ENCODE data around the gene CTIF.

Gene CTIF

DNA sequence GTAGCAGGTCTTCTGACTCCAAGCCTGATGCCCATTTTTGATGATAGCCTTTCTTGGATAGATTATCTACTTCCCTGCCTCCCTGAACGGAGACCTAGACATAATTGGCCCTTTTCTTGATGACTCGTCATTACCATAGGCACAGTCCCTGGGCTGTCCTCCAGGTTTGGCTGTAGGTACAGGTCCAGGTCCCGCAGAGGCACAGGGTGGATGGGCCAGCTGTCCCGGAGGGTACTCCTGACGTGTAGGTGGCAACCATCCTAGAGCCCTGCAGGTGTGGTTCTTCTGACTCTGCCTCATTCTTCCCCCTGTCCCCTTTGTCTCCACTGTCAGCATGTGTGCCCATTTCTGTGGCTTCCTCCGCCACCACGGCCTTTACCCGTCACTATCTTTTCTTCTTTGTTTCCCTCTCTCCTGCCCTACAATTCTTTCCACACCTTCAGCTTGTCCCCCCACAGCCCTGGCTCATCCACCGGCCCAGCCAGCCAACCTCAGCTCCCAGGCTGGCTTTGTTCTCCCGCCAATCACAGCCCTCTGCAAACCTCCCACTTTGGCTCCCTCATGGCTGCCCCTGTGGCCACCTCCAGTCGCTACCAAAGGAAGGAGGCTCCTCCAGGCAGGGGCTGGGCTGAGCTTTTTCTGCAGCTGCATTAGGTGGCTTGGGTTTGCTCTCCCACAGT, 309.1 kb downstream of the CTIF start:
- Histone ChIP-seq H3K4me1 (ENCODE audit: control insufficient read depth, insufficient read depth, low read length, poor library complexity, severe bottlenecking) (peaks cover 16% of the 10 kb centered on the region), H3K27me3 (replicated peaks; ENCODE audit: control insufficient read depth, insufficient read depth, low read length, poor library complexity, severe bottlenecking) (no peaks in the 10 kb centered on the region), H3K4me3 (ENCODE audit: insufficient read depth, low read depth, low read length, poor library complexity, severe bottlenecking) (no peak overlapping the region), H3K36me3 (ENCODE audit: control insufficient read depth, insufficient read depth, low read length) (no peaks in the 10 kb centered on the region), H3K27ac (ENCODE audit: insufficient read depth, low read length, poor library complexity, severe bottlenecking) (no peak overlapping the region), H3K9me3 (ENCODE audit: control insufficient read depth, low read length) (no peaks in the 10 kb centered on the region)
- no peak for DNase-seq

DNA sequence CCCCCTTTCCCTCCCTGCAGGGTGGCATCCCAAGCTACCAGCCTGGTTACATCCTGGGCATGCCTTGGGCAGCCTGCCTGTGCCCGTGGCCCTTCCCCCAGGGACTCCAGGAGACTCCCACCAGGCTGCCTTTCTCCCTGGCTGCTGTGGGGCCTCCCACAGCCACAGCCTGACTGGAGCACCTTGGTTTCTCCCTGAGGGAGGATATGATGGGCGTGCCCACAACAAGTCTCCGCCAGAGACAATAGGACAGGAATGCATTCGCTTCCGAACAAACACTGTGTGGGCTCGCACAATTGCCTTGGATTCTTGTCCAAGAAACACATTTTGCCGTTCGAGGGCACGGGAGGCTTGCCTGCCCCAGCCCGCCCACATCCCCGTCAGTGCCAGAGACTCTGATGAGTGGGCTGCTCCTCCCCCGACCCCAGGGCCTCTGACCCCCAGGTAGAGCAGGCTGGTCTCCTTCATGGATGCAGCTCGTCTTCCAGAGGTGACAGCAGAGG, 309.9 kb downstream of the CTIF start:
- Histone ChIP-seq H3K36me3 (ENCODE audit: control insufficient read depth, insufficient read depth, low read length) (no peaks in the 10 kb centered on the region), H3K4me1 (ENCODE audit: control insufficient read depth, insufficient read depth, low read length, poor library complexity, severe bottlenecking) (peaks cover 9% of the 10 kb centered on the region), H3K9me3 (ENCODE audit: control insufficient read depth, low read length) (no peaks in the 10 kb centered on the region), H3K27ac (ENCODE audit: insufficient read depth, low read length, poor library complexity, severe bottlenecking) (no peak overlapping the region), H3K4me3 (ENCODE audit: insufficient read depth, low read depth, low read length, poor library complexity, severe bottlenecking) (no peak overlapping the region), H3K27me3 (replicated peaks; ENCODE audit: control insufficient read depth, insufficient read depth, low read length, poor library complexity, severe bottlenecking) (no peaks in the 10 kb centered on the region)
- no peak for DNase-seq

DNA sequence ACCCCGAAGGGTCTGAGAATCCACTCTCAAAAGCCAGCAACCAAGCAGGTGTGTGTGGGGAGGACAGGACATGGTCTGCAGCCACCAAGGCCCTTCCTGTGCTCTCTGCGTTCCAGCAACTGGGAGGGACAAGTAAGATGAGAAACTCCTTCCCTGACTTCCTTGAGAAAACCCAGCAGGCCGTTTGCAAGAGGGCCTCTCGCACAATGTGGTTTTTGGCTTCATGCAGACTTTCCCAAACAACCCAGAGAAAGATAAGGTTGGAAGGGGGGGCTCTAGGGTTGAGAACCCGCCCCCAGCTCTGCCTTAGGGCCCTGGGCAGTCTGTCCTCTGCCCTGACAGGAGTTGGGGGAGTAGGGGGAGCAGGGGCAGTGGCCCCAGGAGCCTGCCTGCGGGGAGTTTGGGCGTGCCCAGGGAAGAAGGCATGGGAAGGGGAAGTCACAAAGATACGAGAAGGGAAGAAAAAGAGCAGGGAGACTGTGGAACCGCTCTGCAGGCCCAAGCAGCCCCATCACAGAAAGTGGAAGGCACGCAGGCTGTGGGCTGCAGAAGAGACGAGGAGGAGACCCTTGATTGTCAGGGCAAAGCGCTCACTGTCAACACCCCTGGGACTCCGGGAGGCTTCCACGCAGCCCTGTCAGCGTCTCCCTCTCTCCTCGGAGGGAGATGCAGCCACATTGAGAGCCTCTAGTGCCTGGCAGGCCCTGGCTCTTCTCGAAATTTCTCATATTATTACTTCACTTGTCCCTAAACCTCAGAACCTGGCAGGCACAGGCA, 312.2 kb downstream of the CTIF start:
- Histone ChIP-seq H3K36me3 (ENCODE audit: control insufficient read depth, insufficient read depth, low read length) (no peaks in the 10 kb centered on the region), H3K4me3 (ENCODE audit: insufficient read depth, low read depth, low read length, poor library complexity, severe bottlenecking) (no peak overlapping the region), H3K27ac (ENCODE audit: insufficient read depth, low read length, poor library complexity, severe bottlenecking) (no peak overlapping the region), H3K27me3 (replicated peaks; ENCODE audit: control insufficient read depth, insufficient read depth, low read length, poor library complexity, severe bottlenecking) (no peaks in the 10 kb centered on the region), H3K9me3 (ENCODE audit: control insufficient read depth, low read length) (no peaks in the 10 kb centered on the region), H3K4me1 (ENCODE audit: control insufficient read depth, insufficient read depth, low read length, poor library complexity, severe bottlenecking) (no peaks in the 10 kb centered on the region)
- DNase-seq, result no peak

DNA sequence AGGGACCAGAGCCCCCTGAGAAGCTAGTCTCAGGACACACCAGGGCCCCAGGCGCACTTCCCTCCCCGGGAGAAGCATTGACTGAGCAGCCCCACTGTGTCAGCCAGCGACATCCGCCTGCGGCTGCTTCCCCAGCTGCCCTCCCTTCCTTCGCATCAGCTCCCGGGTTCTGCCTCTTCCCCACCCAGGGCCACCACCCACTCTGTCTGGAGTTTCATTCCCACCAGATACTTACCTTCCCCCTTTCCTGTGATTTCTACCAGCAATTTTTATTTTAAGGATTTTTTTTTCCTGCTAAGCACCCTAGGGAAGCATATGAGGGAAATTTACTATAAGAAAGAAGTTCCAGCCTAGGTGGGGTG, 312.7 kb downstream of the CTIF start:
- Histone ChIP-seq H3K9me3 (ENCODE audit: control insufficient read depth, low read length) (no peaks in the 10 kb centered on the region), H3K36me3 (ENCODE audit: control insufficient read depth, insufficient read depth, low read length) (no peaks in the 10 kb centered on the region), H3K4me1 (ENCODE audit: control insufficient read depth, insufficient read depth, low read length, poor library complexity, severe bottlenecking) (no peaks in the 10 kb centered on the region), H3K4me3 (ENCODE audit: insufficient read depth, low read depth, low read length, poor library complexity, severe bottlenecking) (no peak overlapping the region), H3K27me3 (replicated peaks; ENCODE audit: control insufficient read depth, insufficient read depth, low read length, poor library complexity, severe bottlenecking) (no peaks in the 10 kb centered on the region), H3K27ac (ENCODE audit: insufficient read depth, low read length, poor library complexity, severe bottlenecking) (no peak overlapping the region)
- no peak for DNase-seq

DNA sequence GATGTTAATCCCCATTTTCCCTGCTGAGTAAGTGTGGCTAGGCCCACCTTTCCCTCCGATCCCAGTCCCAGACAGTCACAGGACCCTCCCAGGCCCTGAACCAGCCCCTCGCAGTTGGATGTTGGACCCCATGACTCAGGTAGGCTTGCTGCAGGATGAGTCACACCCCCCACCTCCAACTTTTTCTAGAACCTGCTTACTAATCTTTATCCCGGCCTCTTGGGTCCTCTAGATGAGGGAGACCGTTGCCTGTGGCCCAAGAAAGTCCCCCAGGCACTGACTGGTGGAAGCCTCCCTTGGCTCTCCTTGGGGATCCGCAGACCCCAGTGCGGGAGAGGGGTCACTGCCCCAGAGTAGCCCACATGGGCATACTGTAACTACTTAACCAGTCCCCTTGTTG, 313.5 kb downstream of the CTIF start:
- Histone ChIP-seq H3K4me3 (ENCODE audit: insufficient read depth, low read depth, low read length, poor library complexity, severe bottlenecking) (no peak overlapping the region), H3K27ac (ENCODE audit: insufficient read depth, low read length, poor library complexity, severe bottlenecking) (no peak overlapping the region), H3K4me1 (ENCODE audit: control insufficient read depth, insufficient read depth, low read length, poor library complexity, severe bottlenecking) (no peaks in the 10 kb centered on the region), H3K9me3 (ENCODE audit: control insufficient read depth, low read length) (no peaks in the 10 kb centered on the region), H3K27me3 (replicated peaks; ENCODE audit: control insufficient read depth, insufficient read depth, low read length, poor library complexity, severe bottlenecking) (no peaks in the 10 kb centered on the region), H3K36me3 (ENCODE audit: control insufficient read depth, insufficient read depth, low read length) (no peaks in the 10 kb centered on the region)
- DNase-seq, result no peak

DNA sequence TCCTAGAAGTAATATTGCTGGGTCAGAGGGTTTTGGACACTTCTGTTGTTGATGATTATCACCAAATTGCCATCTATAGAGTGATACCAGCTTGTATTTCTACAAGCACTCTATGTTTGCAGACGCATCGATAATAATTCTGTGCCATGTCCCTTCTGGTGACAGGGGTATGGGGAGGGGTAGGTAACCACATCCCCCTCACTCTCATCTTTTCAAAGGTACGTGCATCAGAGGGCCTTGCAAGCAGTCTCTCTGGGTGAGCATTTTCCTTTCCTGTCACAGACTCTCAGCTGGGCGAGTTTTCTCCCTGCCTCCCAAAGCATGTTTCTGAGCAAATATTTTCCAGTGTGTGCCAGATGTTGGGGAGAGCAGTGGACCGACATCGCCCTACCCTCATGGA, 314.0 kb downstream of the CTIF start:
- H3K9me3 ChIP-seq (ENCODE audit: control insufficient read depth, low read length), result no peaks in the 10 kb centered on the region
- DNase-seq, result no peak
- H3K36me3 ChIP-seq (ENCODE audit: control insufficient read depth, insufficient read depth, low read length), result no peaks in the 10 kb centered on the region
- no peak overlapping the region for H3K4me3 ChIP-seq (ENCODE audit: insufficient read depth, low read depth, low read length, poor library complexity, severe bottlenecking)
- no peak overlapping the region for H3K27ac ChIP-seq (ENCODE audit: insufficient read depth, low read length, poor library complexity, severe bottlenecking)
- H3K4me1 ChIP-seq (ENCODE audit: control insufficient read depth, insufficient read depth, low read length, poor library complexity, severe bottlenecking), result no peaks in the 10 kb centered on the region
- no peaks in the 10 kb centered on the region for H3K27me3 ChIP-seq (replicated peaks; ENCODE audit: control insufficient read depth, insufficient read depth, low read length, poor library complexity, severe bottlenecking)

DNA sequence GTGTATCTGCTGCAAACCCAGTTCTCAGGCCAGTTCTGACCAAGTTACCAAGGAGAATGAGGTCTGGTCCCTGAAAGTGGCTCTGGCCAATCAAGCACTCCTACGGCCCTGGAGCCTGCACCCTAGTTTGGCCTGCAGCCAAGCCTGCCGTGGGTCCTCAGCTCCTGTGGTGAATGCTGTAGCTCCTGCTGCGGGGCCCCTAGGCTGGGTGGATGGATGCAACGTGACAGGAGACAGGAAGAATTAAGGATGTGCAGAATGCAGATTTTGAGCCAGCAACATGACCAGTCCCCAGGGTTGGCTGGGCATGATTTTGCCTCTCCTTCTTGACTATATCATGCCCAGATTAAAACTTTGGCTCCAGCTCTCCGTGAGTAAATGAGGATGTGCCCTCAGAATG, 314.8 kb downstream of the CTIF start:
- H3K27ac ChIP-seq (ENCODE audit: insufficient read depth, low read length, poor library complexity, severe bottlenecking), result no peak overlapping the region
- no peak for DNase-seq
- no peak overlapping the region for H3K4me3 ChIP-seq (ENCODE audit: insufficient read depth, low read depth, low read length, poor library complexity, severe bottlenecking)
- no peaks in the 10 kb centered on the region for H3K9me3 ChIP-seq (ENCODE audit: control insufficient read depth, low read length)
- no peaks in the 10 kb centered on the region for H3K27me3 ChIP-seq (replicated peaks; ENCODE audit: control insufficient read depth, insufficient read depth, low read length, poor library complexity, severe bottlenecking)
- H3K4me1 ChIP-seq (ENCODE audit: control insufficient read depth, insufficient read depth, low read length, poor library complexity, severe bottlenecking), result no peaks in the 10 kb centered on the region
- H3K36me3 ChIP-seq (ENCODE audit: control insufficient read depth, insufficient read depth, low read length), result no peaks in the 10 kb centered on the region

DNA sequence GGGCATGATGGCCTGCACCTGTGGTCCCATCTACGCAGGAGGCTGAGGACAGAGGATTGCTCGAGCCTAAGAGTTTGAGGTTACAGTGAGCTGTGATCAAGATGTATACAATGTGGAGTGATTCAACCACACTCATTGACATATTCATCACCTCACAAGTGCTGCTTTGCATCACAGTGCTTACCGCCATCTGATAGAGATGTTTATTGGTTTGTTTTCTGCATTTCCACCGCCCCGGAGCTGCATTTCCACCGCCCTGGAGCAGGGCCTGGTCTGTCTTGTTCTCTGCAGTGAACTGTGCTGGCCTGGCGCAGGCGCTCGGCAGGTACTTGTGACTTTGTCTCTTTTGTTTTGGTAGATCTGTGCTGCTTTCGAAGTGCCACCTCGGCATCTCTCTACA, 315.9 kb downstream of the CTIF start:
- Histone ChIP-seq H3K27ac (ENCODE audit: insufficient read depth, low read length, poor library complexity, severe bottlenecking) (no peak overlapping the region), H3K27me3 (replicated peaks; ENCODE audit: control insufficient read depth, insufficient read depth, low read length, poor library complexity, severe bottlenecking) (no peaks in the 10 kb centered on the region), H3K4me3 (ENCODE audit: insufficient read depth, low read depth, low read length, poor library complexity, severe bottlenecking) (no peak overlapping the region), H3K4me1 (ENCODE audit: control insufficient read depth, insufficient read depth, low read length, poor library complexity, severe bottlenecking) (no peaks in the 10 kb centered on the region), H3K36me3 (ENCODE audit: control insufficient read depth, insufficient read depth, low read length) (no peaks in the 10 kb centered on the region), H3K9me3 (ENCODE audit: control insufficient read depth, low read length) (no peaks in the 10 kb centered on the region)
- no peak for DNase-seq

DNA sequence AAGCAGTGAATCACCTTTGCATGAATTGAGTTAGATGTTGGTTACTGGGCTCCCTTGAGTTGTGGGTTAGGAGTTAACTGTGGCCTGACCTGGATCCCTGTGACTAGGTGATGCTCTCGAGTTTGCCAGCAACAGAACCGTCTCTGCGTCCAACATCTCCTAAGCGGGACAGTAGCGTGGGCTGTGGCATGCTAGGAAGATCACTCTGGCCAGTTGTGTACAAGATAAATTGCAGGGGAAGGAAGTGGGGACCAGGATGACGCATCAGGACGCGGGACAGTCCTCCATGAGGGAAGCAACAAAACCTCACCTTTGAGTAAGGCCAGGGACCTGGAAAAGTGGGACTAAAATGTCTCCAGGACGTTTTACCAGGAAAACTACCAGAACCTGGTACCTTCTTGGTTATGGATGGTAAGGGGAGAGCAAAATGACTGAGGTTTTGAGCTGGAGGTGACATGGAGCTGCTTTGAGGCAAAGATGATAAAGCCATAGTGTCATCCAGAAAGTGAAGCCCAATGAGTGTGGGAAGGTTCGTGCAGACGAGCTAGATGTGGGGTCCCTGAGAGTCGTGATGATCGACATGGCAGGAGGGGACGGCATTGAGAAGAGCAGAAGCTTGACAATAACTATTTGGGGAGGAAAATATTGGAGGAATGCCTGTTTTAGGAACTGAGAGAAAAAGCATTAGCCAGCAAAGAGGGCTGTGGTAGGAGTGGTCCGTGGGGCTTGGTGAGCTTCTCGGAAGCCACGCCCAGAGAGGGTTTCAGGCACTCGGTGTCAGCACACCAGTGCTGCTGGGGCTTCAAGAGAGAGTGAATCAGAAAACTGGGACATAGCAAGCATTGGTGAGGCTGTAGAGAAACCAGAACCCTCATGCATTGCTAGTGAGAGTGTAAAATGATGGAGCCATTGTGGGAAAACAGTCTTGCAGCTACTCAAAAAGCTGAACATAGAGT, 316.9 kb downstream of the CTIF start:
- DNase-seq, result no peak
- no peak overlapping the region for H3K27ac ChIP-seq (ENCODE audit: insufficient read depth, low read length, poor library complexity, severe bottlenecking)

More for the DNA sequence above, 316.9 kb downstream of the CTIF start:
- Histone ChIP-seq H3K36me3 (ENCODE audit: control insufficient read depth, insufficient read depth, low read length) (no peaks in the 10 kb centered on the region), H3K27me3 (replicated peaks; ENCODE audit: control insufficient read depth, insufficient read depth, low read length, poor library complexity, severe bottlenecking) (no peaks in the 10 kb centered on the region), H3K4me1 (ENCODE audit: control insufficient read depth, insufficient read depth, low read length, poor library complexity, severe bottlenecking) (no peaks in the 10 kb centered on the region), H3K4me3 (ENCODE audit: insufficient read depth, low read depth, low read length, poor library complexity, severe bottlenecking) (no peak overlapping the region), H3K9me3 (ENCODE audit: control insufficient read depth, low read length) (no peaks in the 10 kb centered on the region)

Data from effector memory CD4-positive, alpha-beta T cell (primary cell).